HCT116 (cell line): ENCODE measurements around the gene ABHD2. TPM values are rescaled to one million over a fixed set of nuclear protein-coding genes. Genes with fewer than 3 reads are reported as not detected.

Experiments used
- ATAC-seq: fragments of 200-7000 bp; cut with Tn5 transposase; 2 replicates; pipeline ENCODE4 v1.9.1; 2020; ENCODE audit warnings: mild to moderate bottlenecking, moderate library complexity
- BruUV-seq: library from RNA; stranded (reverse); fragments of 400-500 nt; replicated peaks from 2 replicates; lab custom pipeline; 2021; lab: Mats Ljungman, UMichigan
- CTCF ChIA-PET: fragments of 300-600 bp; sonication (Branson Sonifier 250); formaldehyde crosslinking; loops from one replicate; lab custom pipeline; 2021; ENCODE audit warnings: antibody characterized with exemption; lab: Charles Lee
- POLR2A ChIA-PET: fragments of 300-600, 350-600 bp; sonication (Branson Sonifier 250); formaldehyde crosslinking; loops from one replicate; lab custom pipeline; 2021; ENCODE audit warnings: antibody characterized with exemption; lab: Charles Lee
- RAD21 ChIA-PET, 2 experiments: fragments of 300-600 bp; sonication (Branson Sonifier 250); formaldehyde crosslinking; loops; one replicate each; lab custom pipeline; 2023; ENCODE audit warnings: low total read pairs in 2 of 2; ENCODE audit not compliant: uncharacterized antibody in 2 of 2, unreplicated experiment in 2 of 2, low non-redundant PET in 1 of 2; lab: Charles Lee
- DNase-seq: peaks from one replicate; pipeline ENCODE4 v3.0.0-alpha.2; 2010; ENCODE audit warnings: low read depth, low spot score
- H2AFZ ChIP-seq: fragments of 200-600 bp; shearing (Covaris generic), sonication (generic); 2 replicates; pipeline ENCODE4 v1.6.1; 2017; ENCODE audit warnings: low read depth, mixed run types, mixed read lengths, antibody characterized with exemption, low read length; ENCODE audit not compliant: poor library complexity, severe bottlenecking
- H3K27ac ChIP-seq: 2 replicates; pipeline ENCODE4 v1.5.1; 2012; ENCODE audit warnings: low read depth, low read length
- H3K27me3 ChIP-seq: fragments of 200-600 bp; sonication (generic); 2 replicates; pipeline ENCODE4 v1.6.1; 2016; ENCODE audit warnings: mixed run types, low read length, mixed read lengths; ENCODE audit not compliant: insufficient read depth
- H3K36me3 ChIP-seq, 2 experiments: fragments of 200-500 bp in 1 of 2; fragments of 200-600 bp in 1 of 2; sonication (Bioruptor generic) in 1 of 2; sonication (generic) in 1 of 2; 2 replicates each; pipeline versions ENCODE4 v1.5.1 to v1.6.1; 2014 to 2016; ENCODE audit warnings: low read length in 2 of 2, inconsistent platforms in 1 of 2, mixed read lengths in 1 of 2, mixed run types in 1 of 2; ENCODE audit not compliant: insufficient read depth in 2 of 2, control insufficient read depth in 1 of 2
- H3K4me1 ChIP-seq, 2 experiments: fragments of 200-600 bp in 1 of 2; sonication (generic) in 1 of 2; 2 replicates each; pipeline versions ENCODE4 v1.5.1 to v1.6.1; 2012 to 2017; ENCODE audit warnings: low read length in 2 of 2, inconsistent platforms in 1 of 2, mild to moderate bottlenecking in 1 of 2, mixed read lengths in 1 of 2, mixed run types in 1 of 2, moderate library complexity in 1 of 2; ENCODE audit not compliant: insufficient read depth in 2 of 2, control insufficient read depth in 1 of 2
- H3K4me2 ChIP-seq: fragments of 200-600 bp; sonication (generic); 2 replicates; pipeline ENCODE4 v1.6.1; 2017; ENCODE audit warnings: mixed run types, low read length, mixed read lengths
- H3K4me3 ChIP-seq, 2 experiments: fragments of 200-600 bp in 1 of 2; sonication (generic) in 1 of 2; replicated peaks in 1 of 2; 2 replicates each; pipeline ENCODE4 v1.5.1; 2011 to 2016; ENCODE audit warnings: low read length in 2 of 2, control low read depth in 1 of 2, low read depth in 1 of 2, mild to moderate bottlenecking in 1 of 2, mixed read lengths in 1 of 2, mixed run types in 1 of 2
- H3K79me2 ChIP-seq: fragments of 200-600 bp; sonication (generic); 2 replicates; pipeline ENCODE4 v1.6.1; 2017; ENCODE audit warnings: mild to moderate bottlenecking, mixed run types, low read length, moderate library complexity, mixed read lengths; ENCODE audit not compliant: insufficient read depth
- H3K9ac ChIP-seq: fragments of 200-600 bp; sonication (generic); 2 replicates; pipeline ENCODE4 v1.6.1; 2016; ENCODE audit warnings: low read length, mixed read lengths
- H3K9me2 ChIP-seq: fragments of 200-600 bp; sonication (generic), shearing (Covaris generic); 2 replicates; pipeline ENCODE4 v1.6.1; 2017; ENCODE audit warnings: mixed run types, mild to moderate bottlenecking, moderate library complexity; ENCODE audit not compliant: insufficient read depth
- H3K9me3 ChIP-seq, 2 experiments: fragments of 200-500 bp in 1 of 2; fragments of 200-600 bp in 1 of 2; sonication (Bioruptor generic) in 1 of 2; sonication (generic) in 1 of 2; 2 replicates each; pipeline ENCODE4 v1.6.1; 2014 to 2017; ENCODE audit warnings: low read length in 2 of 2, mixed read lengths in 2 of 2, inconsistent platforms in 1 of 2, low read depth in 1 of 2, mild to moderate bottlenecking in 1 of 2, mixed run types in 1 of 2, moderate library complexity in 1 of 2; ENCODE audit not compliant: control insufficient read depth in 1 of 2, insufficient read depth in 1 of 2
- H4K20me1 ChIP-seq: fragments of 200-600 bp; sonication (generic), shearing (Covaris generic); 2 replicates; pipeline ENCODE4 v1.6.1; 2017; ENCODE audit warnings: mixed run types, mild to moderate bottlenecking, moderate library complexity; ENCODE audit not compliant: insufficient read depth
- ATF3 ChIP-seq: IDR thresholded peaks from 2 replicates; pipeline ENCODE4 v1.6.1; 2012
- CTCF ChIP-seq, 3 experiments: fragments of 200-600 bp in 1 of 3; sonication (generic) in 1 of 3; IDR thresholded peaks in 2 of 3; conservative IDR thresholded peaks in 1 of 3; 2 replicates each; pipeline ENCODE4 v1.5.1; 2012 to 2017; ENCODE audit warnings: low read depth in 2 of 3, low read length in 2 of 3, antibody characterized with exemption in 1 of 3, borderline replicate concordance in 1 of 3, control low read depth in 1 of 3, mild to moderate bottlenecking in 1 of 3, mixed read lengths in 1 of 3, mixed run types in 1 of 3, moderate library complexity in 1 of 3; ENCODE audit not compliant: insufficient read depth in 1 of 3
- EGR1 ChIP-seq: IDR thresholded peaks from 2 replicates; pipeline ENCODE4 v1.6.1; 2012; ENCODE audit warnings: low read depth
- EZH2 ChIP-seq: fragments of 200-600 bp; sonication (generic); IDR thresholded peaks from 2 replicates; pipeline ENCODE4 v1.6.1; 2017; ENCODE audit warnings: antibody characterized with exemption, mixed run types
- FOSL1 ChIP-seq: IDR thresholded peaks from 2 replicates; pipeline ENCODE4 v1.6.1; 2012; ENCODE audit warnings: low read depth
- JUND ChIP-seq: IDR thresholded peaks from 2 replicates; pipeline ENCODE4 v1.6.1; 2012
- POLR2A ChIP-seq: IDR thresholded peaks from 2 replicates; pipeline ENCODE4 v1.7.0; 2011; ENCODE audit warnings: borderline replicate concordance; ENCODE audit not compliant: insufficient read depth, insufficient read length; ENCODE audit errors: extremely low read depth
- POLR2AphosphoS5 ChIP-seq: IDR thresholded peaks from 2 replicates; pipeline ENCODE4 v1.6.1; 2011; ENCODE audit warnings: mild to moderate bottlenecking, low read depth, low read length, moderate library complexity
- RAD21 ChIP-seq: IDR thresholded peaks from 2 replicates; pipeline ENCODE4 v1.6.1; 2012; ENCODE audit warnings: low read depth, mild to moderate bottlenecking
- ZFX ChIP-seq: fragments of 450-650 bp; IDR thresholded peaks from 2 replicates; pipeline ENCODE4 v1.6.1; 2017
- intact Hi-C: fragments of 100-400 bp; cut with micrococcal nuclease; formaldehyde crosslinking; loops from 2 replicates; pipeline ENCODE4 v1.10.0; 2022
- total RNA-seq: library from RNA; stranded (reverse); gene quantifications from one replicate; pipeline ENCODE4 v1.2.1, GENCODE V29; 2021; ENCODE audit not compliant: unreplicated experiment
- TF ChIP-seq, protein P1 (sequence below): IDR thresholded peaks from 2 replicates; pipeline ENCODE4 v1.6.1; 2012; ENCODE audit warnings: low read depth

ABHD2 gene
- total RNA-seq, 1 experiment from 2014 or later, result 40.8 TPM

GRCh38 chr15:89078851-89079810 is 9.1 kb upstream of the ABHD2 start:
- intact Hi-C loops, result loop anchor here (5.0 kb wide), 1 partner anchor 48 kb away; no protein-coding TSS in a partner anchor
- no peaks in the 10 kb centered on the region for H3K79me2 ChIP-seq
- H3K36me3 ChIP-seq, result no peaks in the 10 kb centered on the region
- H4K20me1 ChIP-seq, result no peaks in the 10 kb centered on the region
- peaks cover 0 to 9% of the 10 kb centered on the region in 2 experiments; a peak in 2 of 4 replicates for H3K4me1 ChIP-seq
- BruUV-seq, result no TSS peak
- H3K27ac ChIP-seq, result no peak overlapping the region
- no peak for ATAC-seq
- H2AFZ ChIP-seq, result no peak overlapping the region
- no peak overlapping the region for H3K9ac ChIP-seq
- CTCF ChIA-PET, result interaction anchor here (1.3 kb wide), 1 partner anchor 21 kb away, joined by 3 read pairs; no protein-coding TSS in a partner anchor
- no peaks in the 10 kb centered on the region for H3K27me3 ChIP-seq
- H3K9me2 ChIP-seq, result no peaks in the 10 kb centered on the region
- TF ChIP-seq POLR2A, result no peak
- TF ChIP-seq ZFX, result no peak
- no peak for TF ChIP-seq CTCF (IDR thresholded peaks at IDR 0.05 in 2 of 3, conservative IDR thresholded peaks at IDR 0.05 in 1 of 3; ENCODE audit: borderline replicate concordance in 1 of 3, insufficient read depth in 1 of 3, low read depth in 2 of 3, low read length in 2 of 3)
- TF ChIP-seq RAD21, result no peak
- TF ChIP-seq ATF3, result no peak
- TF ChIP-seq POLR2AphosphoS5, result no peak
- TF ChIP-seq, protein P1, sequence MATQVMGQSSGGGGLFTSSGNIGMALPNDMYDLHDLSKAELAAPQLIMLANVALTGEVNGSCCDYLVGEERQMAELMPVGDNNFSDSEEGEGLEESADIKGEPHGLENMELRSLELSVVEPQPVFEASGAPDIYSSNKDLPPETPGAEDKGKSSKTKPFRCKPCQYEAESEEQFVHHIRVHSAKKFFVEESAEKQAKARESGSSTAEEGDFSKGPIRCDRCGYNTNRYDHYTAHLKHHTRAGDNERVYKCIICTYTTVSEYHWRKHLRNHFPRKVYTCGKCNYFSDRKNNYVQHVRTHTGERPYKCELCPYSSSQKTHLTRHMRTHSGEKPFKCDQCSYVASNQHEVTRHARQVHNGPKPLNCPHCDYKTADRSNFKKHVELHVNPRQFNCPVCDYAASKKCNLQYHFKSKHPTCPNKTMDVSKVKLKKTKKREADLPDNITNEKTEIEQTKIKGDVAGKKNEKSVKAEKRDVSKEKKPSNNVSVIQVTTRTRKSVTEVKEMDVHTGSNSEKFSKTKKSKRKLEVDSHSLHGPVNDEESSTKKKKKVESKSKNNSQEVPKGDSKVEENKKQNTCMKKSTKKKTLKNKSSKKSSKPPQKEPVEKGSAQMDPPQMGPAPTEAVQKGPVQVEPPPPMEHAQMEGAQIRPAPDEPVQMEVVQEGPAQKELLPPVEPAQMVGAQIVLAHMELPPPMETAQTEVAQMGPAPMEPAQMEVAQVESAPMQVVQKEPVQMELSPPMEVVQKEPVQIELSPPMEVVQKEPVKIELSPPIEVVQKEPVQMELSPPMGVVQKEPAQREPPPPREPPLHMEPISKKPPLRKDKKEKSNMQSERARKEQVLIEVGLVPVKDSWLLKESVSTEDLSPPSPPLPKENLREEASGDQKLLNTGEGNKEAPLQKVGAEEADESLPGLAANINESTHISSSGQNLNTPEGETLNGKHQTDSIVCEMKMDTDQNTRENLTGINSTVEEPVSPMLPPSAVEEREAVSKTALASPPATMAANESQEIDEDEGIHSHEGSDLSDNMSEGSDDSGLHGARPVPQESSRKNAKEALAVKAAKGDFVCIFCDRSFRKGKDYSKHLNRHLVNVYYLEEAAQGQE, result no peak
- no peak for TF ChIP-seq EGR1
- no peak for TF ChIP-seq FOSL1
- no peak for TF ChIP-seq JUND
- no peak for TF ChIP-seq EZH2
- TF ChIP-seq, all 23 proteins: peak for 0
- H3K9me3 ChIP-seq, result no peaks in the 10 kb centered on the region
- no peak overlapping the region for H3K4me2 ChIP-seq
- no peak overlapping the region for H3K4me3 ChIP-seq
- ChIA-PET POLR2A (no interaction called here), RAD21 (no interaction called here)
- no peak for DNase-seq
